ENCODE data around the gene CNIH2. TPM values are rescaled to one million over a fixed set of nuclear protein-coding genes. Genes with fewer than 3 reads are reported as not detected.

Gene CNIH2
- total RNA-seq, 1 donor from 2014 or later: under 0.01 TPM

DNA sequence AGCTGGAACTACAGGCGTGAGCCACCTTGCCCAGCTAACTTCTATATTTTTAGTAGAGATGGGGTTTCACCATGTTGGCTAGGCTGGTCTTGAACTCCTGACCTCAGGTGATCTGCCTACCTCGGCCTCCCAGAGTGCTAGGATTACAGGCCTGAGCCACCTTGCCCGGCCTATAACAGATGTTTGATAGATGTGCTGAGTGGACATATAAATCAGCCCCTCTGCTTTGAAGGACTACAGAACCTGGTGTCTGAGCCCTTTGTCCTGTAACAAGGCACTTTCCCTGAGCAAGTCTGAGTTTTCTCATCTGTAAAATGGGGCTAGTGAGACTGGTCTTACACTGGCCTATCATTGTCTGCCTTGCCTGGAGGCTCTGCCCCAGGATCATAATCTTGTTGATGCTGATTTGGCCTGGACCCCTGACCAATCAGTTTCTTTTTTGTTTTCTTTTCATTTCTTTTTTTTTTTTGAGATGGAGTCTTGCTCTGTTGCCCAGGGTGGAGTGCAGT, 51.2 kb downstream of the CNIH2 start:
- DNase-seq (ENCODE audit: low read depth in 2 of 2): no peak

- DNase-seq (ENCODE audit: low read depth in 2 of 2): no peak
Observed at GRCh38 chr11:66330931-66331330, 53.0 kb downstream of the CNIH2 start.

- no peak for DNase-seq (ENCODE audit: low read depth in 2 of 2)
Observed at GRCh38 chr11:66331542-66332370, 53.8 kb downstream of the CNIH2 start.

- DNase-seq (ENCODE audit: low read depth in 2 of 2): no peak
Observed at GRCh38 chr11:66332371-66333219, 54.6 kb downstream of the CNIH2 start.

DNA sequence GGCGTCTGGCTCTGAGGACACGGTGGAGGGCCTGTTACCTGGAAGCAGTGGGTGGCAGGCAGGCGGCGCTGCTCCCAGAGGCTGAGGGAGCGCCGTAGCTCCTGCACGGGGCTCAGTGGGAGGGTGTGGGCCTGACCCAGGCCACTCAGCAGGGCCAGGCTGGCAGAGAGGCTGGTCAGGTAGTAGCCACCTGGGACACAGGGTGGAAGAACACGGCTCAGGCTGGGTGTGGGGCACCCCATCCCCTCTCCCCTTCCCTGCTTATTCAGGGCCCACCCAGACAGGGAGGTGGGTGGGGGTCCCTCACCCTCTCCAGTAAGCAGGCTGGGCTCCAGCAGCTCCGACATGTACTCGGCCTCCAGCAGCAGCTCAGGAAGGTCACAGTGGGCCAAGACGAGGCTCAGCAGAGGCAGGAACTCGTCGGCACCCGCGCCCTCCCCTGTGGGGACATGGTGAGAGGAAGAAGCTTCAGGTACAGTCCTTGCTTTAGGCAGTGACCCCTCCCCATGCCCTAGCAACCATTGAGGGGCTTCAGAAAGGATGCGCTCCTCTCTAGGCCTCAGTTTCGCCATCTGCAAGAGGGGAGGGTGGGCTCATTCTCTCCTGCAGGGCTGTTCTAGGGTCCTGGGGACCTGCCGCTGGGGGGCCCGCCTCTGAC, 55.4 kb downstream of the CNIH2 start:
- DNase-seq (ENCODE audit: low read depth in 2 of 2): no peak

Other genes starting within 250 kb of the CNIH2 start
- 0.20 and 0.22 TPM in 2 replicates for gene GAL3ST3, start 229.0 kb upstream of the CNIH2 start, total RNA-seq
- 57.3 and 63.5 TPM in 2 replicates for gene SF3B2, start 225.8 kb upstream of the CNIH2 start, total RNA-seq
- gene PACS1, start 207.9 kb upstream of the CNIH2 start, total RNA-seq: 17.2 and 22.6 TPM in 2 replicates
- gene KLC2, start 20.5 kb upstream of the CNIH2 start, total RNA-seq: 7.3 and 8.7 TPM in 2 replicates
- 64.1 and 70.8 TPM in 2 replicates for gene RAB1B, start 9.5 kb upstream of the CNIH2 start, total RNA-seq
- 95.9 and 136 TPM in 2 replicates for gene YIF1A, start 11.0 kb downstream of the CNIH2 start, total RNA-seq
- under 0.01 TPM in 1 of 2 replicates, not detected in the other for gene TMEM151A, start 13.7 kb downstream of the CNIH2 start, total RNA-seq
- gene CD248, start 38.9 kb downstream of the CNIH2 start, total RNA-seq: under 0.01 TPM in 2 replicates
- 2.8 and 3.5 TPM in 2 replicates for gene RIN1, start 58.3 kb downstream of the CNIH2 start, total RNA-seq
- 49.7 and 54.6 TPM in 2 replicates for gene BRMS1, start 66.9 kb downstream of the CNIH2 start, total RNA-seq
- gene B4GAT1, start 69.5 kb downstream of the CNIH2 start, total RNA-seq: 16.1 and 19.8 TPM in 2 replicates
- gene SLC29A2, start 93.6 kb downstream of the CNIH2 start, total RNA-seq: 0.22 and 0.79 TPM in 2 replicates
- gene NPAS4, start 142.9 kb downstream of the CNIH2 start, total RNA-seq: not detected in 2 replicates
- gene MRPL11, start 160.7 kb downstream of the CNIH2 start, total RNA-seq: 30.9 and 31.9 TPM in 2 replicates
- gene PELI3, start 188.7 kb downstream of the CNIH2 start, total RNA-seq: 3.3 and 4.4 TPM in 2 replicates
- gene DPP3, start 202.3 kb downstream of the CNIH2 start, total RNA-seq: 46.4 and 48.4 TPM in 2 replicates
- 12.1 and 12.9 TPM in 2 replicates for gene BBS1, start 232.5 kb downstream of the CNIH2 start, total RNA-seq